K562 (cell line): ENCODE data around the gene HSD17B2. TPM values are rescaled to one million over a fixed set of nuclear protein-coding genes. Genes with fewer than 3 reads are reported as not detected.

Experiments used
- BCL6 ChIP-seq: fragments of 250-450 bp; sonication (Bioruptor Pico); IDR thresholded peaks from 2 replicates; pipeline ENCODE4 v1.4.0; 2020
- ERF ChIP-seq: fragments of 450-650 bp; formaldehyde crosslinking; IDR thresholded peaks from 2 replicates; pipeline ENCODE4 v1.4.0; 2020; ENCODE audit warnings: mild to moderate bottlenecking, mixed read lengths
- FUS ChIP-seq: fragments of 200-400 bp; formaldehyde crosslinking; optimal IDR thresholded peaks from 2 replicates; pipeline ENCODE3; 2017; ENCODE audit warnings: low read depth, low read length
- GABPB1 ChIP-seq: sonication (generic); formaldehyde crosslinking; IDR thresholded peaks from 2 replicates; pipeline ENCODE4 v1.8.0; 2022; ENCODE audit warnings: mild to moderate bottlenecking, missing genetic modification reagents
- KLF10 ChIP-seq: fragments of 250-450 bp; sonication (Bioruptor Pico); IDR thresholded peaks from 2 replicates; pipeline ENCODE4 v1.6.1; 2021; ENCODE audit warnings: matching md5 sums
- PTRF ChIP-seq: fragments of 450-650 bp; IDR thresholded peaks from 2 replicates; pipeline ENCODE4 v1.6.1; 2016; ENCODE audit warnings: mild to moderate bottlenecking, missing genetic modification characterization, missing compliant biosample characterization
- SIX5 ChIP-seq, 2 experiments: IDR thresholded peaks; 2 replicates each; pipeline ENCODE4 v1.6.1; 2011; ENCODE audit warnings: low read length in 2 of 2, borderline replicate concordance in 1 of 2, low read depth in 1 of 2, mild to moderate bottlenecking in 1 of 2, moderate library complexity in 1 of 2; ENCODE audit not compliant: insufficient read depth in 1 of 2
- ZNF263 ChIP-seq: sonication (generic); formaldehyde crosslinking; IDR thresholded peaks from 2 replicates; pipeline ENCODE4 v1.8.0; 2022; ENCODE audit warnings: mild to moderate bottlenecking, missing genetic modification reagents, borderline replicate concordance
- polyA plus RNA-seq, 8 experiments: library from polyadenylated mRNA; depleted of rRNA in 4 of 8; stranded (reverse) in 5 of 8; unstranded in 3 of 8; fragments of >200 nt; fragmentation: Nextera tagmentation in 2 of 8; fragmentation: Illumina TruSeq in 1 of 8; extraction: Ambion mirVana in 2 of 8; extraction: Trizol in 1 of 8; gene quantifications; 2 replicates each; pipeline versions ENCODE4 v1.2.1 to v1.2.3, GENCODE V29; 2011 to 2014; ENCODE audit warnings: inconsistent platforms in 1 of 8, missing spikeins in 1 of 8
- total RNA-seq, 7 experiments: library from RNA; depleted of rRNA in 6 of 7; stranded (reverse); fragments of >200 nt in 6 of 7; fragmentation: Illumina TruSeq in 2 of 7; extraction: Trizol in 2 of 7; gene quantifications; 2 replicates each; pipeline versions ENCODE4 v1.2.1 to v1.2.3, GENCODE V29; 2011 to 2021; ENCODE audit warnings: low replicate concordance in 1 of 7
- TF ChIP-seq, protein P1 (sequence below): fragments of 450-650 bp; IDR thresholded peaks from 2 replicates; pipeline ENCODE4 v1.7.1; 2018; ENCODE audit warnings: mild to moderate bottlenecking, low read depth; ENCODE audit not compliant: partially characterized antibody
- TF ChIP-seq, protein P2 (sequence below): fragments of 250-450 bp; sonication (Bioruptor Pico); IDR thresholded peaks from 2 replicates; pipeline ENCODE4 v1.4.0; 2020; ENCODE audit warnings: mild to moderate bottlenecking, moderate library complexity
- TF ChIP-seq, protein P3 (sequence below): sonication (generic); formaldehyde crosslinking; IDR thresholded peaks from 2 replicates; pipeline ENCODE4 v1.8.0; 2022; ENCODE audit warnings: mild to moderate bottlenecking, missing genetic modification reagents

HSD17B2 gene
- total and polyA plus RNA-seq, 9 of the 15 experiments (the other 6 are each of a cell fraction or from before 2014, with no cell fraction given), result not detected

- TF ChIP-seq, protein P1, sequence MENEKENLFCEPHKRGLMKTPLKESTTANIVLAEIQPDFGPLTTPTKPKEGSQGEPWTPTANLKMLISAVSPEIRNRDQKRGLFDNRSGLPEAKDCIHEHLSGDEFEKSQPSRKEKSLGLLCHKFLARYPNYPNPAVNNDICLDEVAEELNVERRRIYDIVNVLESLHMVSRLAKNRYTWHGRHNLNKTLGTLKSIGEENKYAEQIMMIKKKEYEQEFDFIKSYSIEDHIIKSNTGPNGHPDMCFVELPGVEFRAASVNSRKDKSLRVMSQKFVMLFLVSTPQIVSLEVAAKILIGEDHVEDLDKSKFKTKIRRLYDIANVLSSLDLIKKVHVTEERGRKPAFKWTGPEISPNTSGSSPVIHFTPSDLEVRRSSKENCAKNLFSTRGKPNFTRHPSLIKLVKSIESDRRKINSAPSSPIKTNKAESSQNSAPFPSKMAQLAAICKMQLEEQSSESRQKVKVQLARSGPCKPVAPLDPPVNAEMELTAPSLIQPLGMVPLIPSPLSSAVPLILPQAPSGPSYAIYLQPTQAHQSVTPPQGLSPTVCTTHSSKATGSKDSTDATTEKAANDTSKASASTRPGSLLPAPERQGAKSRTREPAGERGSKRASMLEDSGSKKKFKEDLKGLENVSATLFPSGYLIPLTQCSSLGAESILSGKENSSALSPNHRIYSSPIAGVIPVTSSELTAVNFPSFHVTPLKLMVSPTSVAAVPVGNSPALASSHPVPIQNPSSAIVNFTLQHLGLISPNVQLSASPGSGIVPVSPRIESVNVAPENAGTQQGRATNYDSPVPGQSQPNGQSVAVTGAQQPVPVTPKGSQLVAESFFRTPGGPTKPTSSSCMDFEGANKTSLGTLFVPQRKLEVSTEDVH, result no peak
- no peak for TF ChIP-seq SIX5 (IDR thresholded peaks at IDR 0.05; ENCODE audit: borderline replicate concordance in 1 of 2, insufficient read depth in 1 of 2, low read depth in 1 of 2, low read length in 2 of 2)
- no peak for TF ChIP-seq FUS
- TF ChIP-seq BCL6 (CRISPR knock-in tag), result no peak
- TF ChIP-seq, protein P2, sequence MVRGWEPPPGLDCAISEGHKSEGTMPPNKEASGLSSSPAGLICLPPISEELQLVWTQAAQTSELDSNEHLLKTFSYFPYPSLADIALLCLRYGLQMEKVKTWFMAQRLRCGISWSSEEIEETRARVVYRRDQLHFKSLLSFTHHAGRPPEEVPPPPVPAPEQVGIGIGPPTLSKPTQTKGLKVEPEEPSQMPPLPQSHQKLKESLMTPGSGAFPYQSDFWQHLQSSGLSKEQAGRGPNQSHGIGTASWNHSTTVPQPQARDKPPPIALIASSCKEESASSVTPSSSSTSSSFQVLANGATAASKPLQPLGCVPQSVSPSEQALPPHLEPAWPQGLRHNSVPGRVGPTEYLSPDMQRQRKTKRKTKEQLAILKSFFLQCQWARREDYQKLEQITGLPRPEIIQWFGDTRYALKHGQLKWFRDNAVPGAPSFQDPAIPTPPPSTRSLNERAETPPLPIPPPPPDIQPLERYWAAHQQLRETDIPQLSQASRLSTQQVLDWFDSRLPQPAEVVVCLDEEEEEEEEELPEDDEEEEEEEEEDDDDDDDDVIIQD (CRISPR knock-in tag), result no peak
- no peak for TF ChIP-seq ZNF263 (CRISPR knock-in tag)
- TF ChIP-seq GABPB1, result no peak
- TF ChIP-seq, protein P3, sequence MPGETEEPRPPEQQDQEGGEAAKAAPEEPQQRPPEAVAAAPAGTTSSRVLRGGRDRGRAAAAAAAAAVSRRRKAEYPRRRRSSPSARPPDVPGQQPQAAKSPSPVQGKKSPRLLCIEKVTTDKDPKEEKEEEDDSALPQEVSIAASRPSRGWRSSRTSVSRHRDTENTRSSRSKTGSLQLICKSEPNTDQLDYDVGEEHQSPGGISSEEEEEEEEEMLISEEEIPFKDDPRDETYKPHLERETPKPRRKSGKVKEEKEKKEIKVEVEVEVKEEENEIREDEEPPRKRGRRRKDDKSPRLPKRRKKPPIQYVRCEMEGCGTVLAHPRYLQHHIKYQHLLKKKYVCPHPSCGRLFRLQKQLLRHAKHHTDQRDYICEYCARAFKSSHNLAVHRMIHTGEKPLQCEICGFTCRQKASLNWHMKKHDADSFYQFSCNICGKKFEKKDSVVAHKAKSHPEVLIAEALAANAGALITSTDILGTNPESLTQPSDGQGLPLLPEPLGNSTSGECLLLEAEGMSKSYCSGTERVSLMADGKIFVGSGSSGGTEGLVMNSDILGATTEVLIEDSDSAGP (CRISPR knock-in tag), result no peak
- no peak for TF ChIP-seq ERF
- TF ChIP-seq KLF10, result no peak
- no peak for TF ChIP-seq PTRF (tag)
Measured at GRCh38 chr16:82092711-82093110, 57.7 kb downstream of the HSD17B2 start (continued).
